ENCODE data around the gene CD180. TPM values are rescaled to one million over a fixed set of nuclear protein-coding genes. Genes with fewer than 3 reads are reported as not detected.
A peak's percentile ranks its signal among the peaks of the same experiment; 100 is the strongest.

Gene CD180
- total and polyA plus RNA-seq, 11 donors = 0.08 to 7.7 (median 0.32) TPM

DNA sequence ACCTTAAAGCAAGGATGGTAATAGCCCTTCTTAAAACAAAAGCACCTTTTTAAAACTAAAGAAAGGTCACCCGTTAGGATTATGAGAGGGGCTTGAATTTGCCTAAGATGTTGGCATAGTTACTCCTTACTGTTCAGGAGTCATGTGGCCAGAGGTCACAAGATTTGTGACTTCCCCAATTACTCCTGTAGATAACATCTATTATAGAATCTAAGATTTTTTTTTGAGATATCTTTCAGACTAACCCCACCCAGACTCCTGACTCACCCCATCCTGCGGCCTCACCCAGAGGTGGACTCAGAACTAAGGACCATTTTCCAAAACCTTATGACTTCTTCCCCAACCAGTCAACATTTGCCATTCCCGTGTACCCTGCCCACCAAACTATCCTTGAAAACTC lies 2.4 kb downstream of the CD180 start:
- Histone ChIP-seq H3K27ac (peak overlapping the region in 1 of 12 donors; percentile 83), H3K4me1 (peaks cover 0 to 85% (median 8%) of the 10 kb centered on the region in 12 donors), H3K36me3 (no peaks in the 10 kb centered on the region), H3K27me3 (no peaks in the 10 kb centered on the region), H3K4me3 (peak overlapping the region in 1 of 12 donors; percentile 42), H3K9me3 (no peaks in the 10 kb centered on the region)
- no peak for ATAC-seq
- intact Hi-C loops (cut with DNase I) = no loop called here
- DNase-seq = no peak
- WGBS, 4 donors = 88 to 97% (median 96%) methylated on average over 3 of the region's 3 CpGs
- TF ChIP-seq, protein P1, sequence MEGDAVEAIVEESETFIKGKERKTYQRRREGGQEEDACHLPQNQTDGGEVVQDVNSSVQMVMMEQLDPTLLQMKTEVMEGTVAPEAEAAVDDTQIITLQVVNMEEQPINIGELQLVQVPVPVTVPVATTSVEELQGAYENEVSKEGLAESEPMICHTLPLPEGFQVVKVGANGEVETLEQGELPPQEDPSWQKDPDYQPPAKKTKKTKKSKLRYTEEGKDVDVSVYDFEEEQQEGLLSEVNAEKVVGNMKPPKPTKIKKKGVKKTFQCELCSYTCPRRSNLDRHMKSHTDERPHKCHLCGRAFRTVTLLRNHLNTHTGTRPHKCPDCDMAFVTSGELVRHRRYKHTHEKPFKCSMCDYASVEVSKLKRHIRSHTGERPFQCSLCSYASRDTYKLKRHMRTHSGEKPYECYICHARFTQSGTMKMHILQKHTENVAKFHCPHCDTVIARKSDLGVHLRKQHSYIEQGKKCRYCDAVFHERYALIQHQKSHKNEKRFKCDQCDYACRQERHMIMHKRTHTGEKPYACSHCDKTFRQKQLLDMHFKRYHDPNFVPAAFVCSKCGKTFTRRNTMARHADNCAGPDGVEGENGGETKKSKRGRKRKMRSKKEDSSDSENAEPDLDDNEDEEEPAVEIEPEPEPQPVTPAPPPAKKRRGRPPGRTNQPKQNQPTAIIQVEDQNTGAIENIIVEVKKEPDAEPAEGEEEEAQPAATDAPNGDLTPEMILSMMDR (IDR thresholded peaks at IDR 0.05) = no peak
- no peak for TF ChIP-seq POLR2A (IDR thresholded peaks at IDR 0.05)

- H3K4me1 ChIP-seq = peaks cover 0 to 89% (median 8%) of the 10 kb centered on the region in 12 donors
These were observed 3.2 kb downstream of the CD180 start for GRCh38 chr5:67193439-67193807.

GRCh38 chr5:67192719-67193438 lies 3.7 kb downstream of the CD180 start:
- DNase-seq (no peak), ATAC-seq (peak in 1 of 4 donors; percentile 44)
- no peaks in the 10 kb centered on the region for H3K36me3 ChIP-seq
- WGBS, 4 donors = 86 to 94% (median 87%) methylated on average over 9 of the region's 9 CpGs
- TF ChIP-seq, protein P1 (IDR thresholded peaks at IDR 0.05) = no peak
- TF ChIP-seq POLR2A (IDR thresholded peaks at IDR 0.05) = no peak
- H3K27ac ChIP-seq = peak overlapping the region in 3 of 12 donors; percentile 0 to 83 (median 39)
- intact Hi-C loops (cut with DNase I) = no loop called here
- no peaks in the 10 kb centered on the region for H3K27me3 ChIP-seq
- H3K4me3 ChIP-seq = peak overlapping the region in 1 of 12 donors; percentile 27
- H3K9me3 ChIP-seq = no peaks in the 10 kb centered on the region
- H3K4me1 ChIP-seq = peaks cover 0 to 93% (median 8%) of the 10 kb centered on the region in 12 donors

More at GRCh38 chr5:67193439-67193807, 3.2 kb downstream of the CD180 start:
- Histone ChIP-seq H3K9me3 (no peaks in the 10 kb centered on the region), H3K4me3 (peak overlapping the region in 1 of 12 donors; percentile 27), H3K27ac (peak overlapping the region in 3 of 12 donors; percentile 0 to 83 (median 39)), H3K36me3 (no peaks in the 10 kb centered on the region), H3K27me3 (no peaks in the 10 kb centered on the region)
- ATAC-seq (no peak), DNase-seq (no peak)
- 81 to 87% (median 84%) methylated on average over 2 of the region's 2 CpGs for WGBS, 4 donors
- intact Hi-C loops (cut with DNase I) = no loop called here
- no peak for TF ChIP-seq POLR2A (IDR thresholded peaks at IDR 0.05)
- TF ChIP-seq, protein P1 (IDR thresholded peaks at IDR 0.05) = no peak

- Histone ChIP-seq H3K36me3 (no peaks in the 10 kb centered on the region), H3K27ac (no peak overlapping the region), H3K4me1 (peaks cover 0 to 84% (median 0%) of the 10 kb centered on the region in 12 donors), H3K4me3 (no peak overlapping the region), H3K9me3 (no peaks in the 10 kb centered on the region), H3K27me3 (no peaks in the 10 kb centered on the region)
- intact Hi-C loops (cut with DNase I) = no loop called here
- TF ChIP-seq, protein P1 (IDR thresholded peaks at IDR 0.05) = no peak
- no peak for TF ChIP-seq POLR2A (IDR thresholded peaks at IDR 0.05)
- 47 to 58% (median 54%) methylated on average over 5 of the region's 5 CpGs for WGBS, 4 donors
- ATAC-seq (no peak), DNase-seq (no peak)
These were observed 5.7 kb downstream of the CD180 start for GRCh38 chr5:67190861-67191260.

All from heart left ventricle (tissue), 16 donors.